GM21390 (cell line): Measurements from ENCODE around the gene SLC15A3.

Experiments used
- ATAC-seq: cut with Tn5 transposase; IDR thresholded peaks from one replicate; pipeline ENCODE4 v1.9.1; 2021; ENCODE audit not compliant: unreplicated experiment

SLC15A3 gene

GRCh38 chr11:60947700-60948099 is 4.3 kb downstream of the SLC15A3 start:
- no peak for ATAC-seq

DNA sequence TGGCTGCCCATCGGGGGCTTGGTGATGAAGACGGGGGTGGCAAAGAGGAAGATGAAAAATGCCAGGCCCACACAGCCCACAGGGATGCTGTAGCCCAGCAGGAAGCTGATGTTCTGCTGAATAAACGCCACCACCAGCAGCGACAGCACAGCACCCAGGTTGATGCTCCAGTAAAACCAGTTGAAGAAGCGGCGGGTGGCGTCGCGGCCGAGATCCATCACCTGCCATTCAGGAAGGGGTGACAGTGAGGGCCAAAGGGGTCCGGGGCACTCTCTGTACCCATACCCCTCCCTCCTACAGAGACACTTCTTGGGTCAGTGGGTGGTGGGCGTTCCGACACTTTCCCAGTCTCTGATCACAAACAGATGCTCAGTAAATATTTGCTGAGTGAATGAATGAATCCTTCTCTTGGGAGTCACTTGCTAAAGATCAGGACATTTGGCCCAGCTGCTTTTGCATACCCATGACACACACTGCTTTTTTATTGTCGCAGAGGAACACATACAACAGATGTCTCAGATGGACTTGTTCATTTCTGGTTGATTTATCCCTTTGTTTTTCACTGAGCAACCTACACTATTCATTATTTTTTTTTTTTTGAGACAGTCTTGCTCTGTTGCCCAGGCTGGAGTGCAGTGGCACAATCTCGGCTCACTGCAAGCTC is 5.2 kb downstream of the SLC15A3 start:
- ATAC-seq, result no peak

DNA sequence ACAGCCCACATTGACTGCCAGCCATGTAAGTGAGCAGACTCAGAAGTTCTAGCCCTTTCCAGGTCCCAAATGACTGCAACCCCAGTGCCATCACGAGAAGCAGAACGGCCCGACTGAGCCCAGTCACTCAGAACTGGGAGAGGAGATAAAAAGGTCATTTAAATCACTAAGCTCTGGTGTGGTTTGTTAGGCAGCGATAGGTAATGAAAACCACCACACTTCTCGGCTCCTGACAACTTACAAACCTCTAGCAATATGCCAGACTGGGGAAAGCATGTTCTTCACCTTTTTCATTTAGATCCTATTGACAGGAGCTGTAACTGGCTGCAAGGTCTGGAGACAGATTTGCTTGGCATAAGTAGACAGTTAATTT is 6.7 kb downstream of the SLC15A3 start:
- ATAC-seq, result no peak

DNA sequence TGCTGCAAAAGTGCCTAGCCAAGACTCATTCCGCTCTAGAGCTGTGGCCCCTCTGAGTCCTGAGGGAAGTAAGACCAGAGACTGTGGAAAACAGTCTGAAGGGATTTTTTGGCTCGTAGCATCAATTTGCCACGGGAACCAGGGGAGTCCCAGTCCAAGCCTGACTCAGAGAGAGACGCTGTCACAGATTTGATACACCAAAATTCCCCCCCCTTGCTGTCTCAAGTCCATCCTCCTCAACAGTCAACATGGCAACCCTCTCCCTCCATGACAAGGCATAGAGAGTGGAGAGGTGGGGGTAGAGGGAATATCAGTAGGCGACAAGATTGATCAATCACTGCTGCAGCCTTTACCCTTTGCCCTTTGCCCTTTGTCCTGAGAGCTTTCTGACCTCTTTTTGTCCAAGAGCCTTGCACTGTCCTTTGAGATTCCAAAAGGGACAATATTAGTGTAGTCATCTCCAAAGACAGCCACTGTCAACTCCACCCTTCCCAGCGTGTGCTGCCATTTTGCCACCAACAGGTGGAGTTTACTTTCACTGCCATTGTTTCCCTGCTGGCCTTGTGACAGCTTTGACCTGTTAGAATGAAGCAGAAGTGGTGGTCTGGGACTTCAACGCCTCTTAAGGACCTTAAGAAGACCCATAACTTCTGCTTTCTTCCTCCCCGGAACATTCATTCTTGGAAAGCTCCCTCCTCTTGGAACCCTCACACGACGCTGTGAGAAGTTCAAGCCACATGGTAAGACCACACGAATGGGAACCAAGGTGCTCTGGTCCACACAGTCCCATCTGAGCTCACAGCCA is 7.3 kb downstream of the SLC15A3 start:
- no peak for ATAC-seq

- no peak for ATAC-seq
Measured at GRCh38 chr11:60942970-60943565, 8.9 kb downstream of the SLC15A3 start.

GRCh38 chr11:60942219-60942618 is 9.8 kb downstream of the SLC15A3 start:
- no peak for ATAC-seq

DNA sequence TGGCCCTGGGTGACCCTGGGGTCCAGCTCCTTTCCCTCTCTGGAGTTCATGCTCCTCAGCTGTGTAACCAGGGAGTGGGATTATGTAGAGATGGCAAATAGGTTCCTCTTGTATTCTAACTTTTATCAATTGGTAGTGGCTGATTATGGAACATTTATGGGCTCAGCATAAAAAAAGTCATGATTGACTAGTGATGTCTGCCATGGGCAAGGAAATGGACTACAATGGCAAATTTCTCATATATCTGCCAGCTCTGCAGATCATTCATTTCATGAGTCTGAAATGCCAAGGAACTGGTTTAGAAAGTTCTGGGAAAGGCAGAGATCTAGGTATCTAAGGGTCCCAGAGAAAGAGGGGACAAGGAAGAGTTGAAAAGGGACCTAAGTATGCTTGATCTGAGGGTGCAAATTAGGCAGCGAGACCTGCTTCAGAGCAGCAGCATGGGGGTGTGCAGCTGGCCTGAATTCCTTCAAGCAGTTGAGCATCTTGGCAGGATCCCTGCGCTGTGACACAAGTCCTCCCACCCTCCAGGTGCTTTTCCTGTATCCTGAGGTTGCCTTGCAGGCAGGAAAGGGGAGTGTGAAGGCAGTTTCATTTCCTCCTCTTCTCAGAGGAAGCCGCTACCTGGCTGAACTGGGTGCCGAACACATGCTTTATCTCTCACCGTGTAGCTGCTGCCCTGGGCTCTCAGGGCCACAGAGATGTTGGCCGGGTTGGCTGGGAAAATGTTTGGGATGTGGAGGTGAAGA is 10.4 kb downstream of the SLC15A3 start:
- no peak for ATAC-seq

- ATAC-seq, result no peak
Measured at GRCh38 chr11:60939855-60940254, 12.1 kb downstream of the SLC15A3 start.

GRCh38 chr11:60939301-60939700 is 12.7 kb downstream of the SLC15A3 start:
- ATAC-seq, result no peak

- no peak for ATAC-seq
Measured at GRCh38 chr11:60938500-60938899, 13.5 kb downstream of the SLC15A3 start.

- ATAC-seq, result no peak
Measured at GRCh38 chr11:60937811-60938210, 14.2 kb downstream of the SLC15A3 start.

GRCh38 chr11:60937144-60937527 is 14.8 kb downstream of the SLC15A3 start:
- no peak for ATAC-seq

DNA sequence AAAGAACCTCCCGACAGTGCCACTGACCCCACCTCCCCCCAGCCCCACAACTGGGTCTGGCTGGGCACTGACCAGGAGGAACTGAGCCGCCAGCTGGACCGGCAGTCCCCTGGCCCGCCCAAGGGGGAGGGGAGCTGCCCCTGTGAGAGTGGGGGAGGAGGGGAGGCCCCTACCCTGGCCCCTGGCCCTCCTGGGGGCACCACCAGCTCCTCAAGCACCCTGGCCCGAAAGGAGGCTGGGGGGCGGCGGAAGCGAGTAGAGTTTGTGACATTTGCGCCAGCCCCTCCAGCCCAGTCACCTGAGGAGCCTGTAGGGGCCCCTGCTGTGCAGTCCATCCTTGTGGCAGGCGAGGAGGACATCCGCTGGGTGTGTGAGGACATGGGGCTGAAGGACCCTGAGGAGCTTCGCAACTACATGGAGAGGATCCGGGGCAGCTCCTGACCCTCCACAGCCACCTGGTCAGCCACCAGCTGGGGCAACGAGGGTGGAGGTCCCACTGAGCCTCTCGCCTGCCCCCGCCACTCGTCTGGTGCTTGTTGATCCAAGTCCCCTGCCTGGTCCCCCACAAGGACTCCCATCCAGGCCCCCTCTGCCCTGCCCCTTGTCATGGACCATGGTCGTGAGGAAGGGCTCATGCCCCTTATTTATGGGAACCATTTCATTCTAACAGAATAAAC is 15.4 kb downstream of the SLC15A3 start:
- ATAC-seq, result no peak

DNA sequence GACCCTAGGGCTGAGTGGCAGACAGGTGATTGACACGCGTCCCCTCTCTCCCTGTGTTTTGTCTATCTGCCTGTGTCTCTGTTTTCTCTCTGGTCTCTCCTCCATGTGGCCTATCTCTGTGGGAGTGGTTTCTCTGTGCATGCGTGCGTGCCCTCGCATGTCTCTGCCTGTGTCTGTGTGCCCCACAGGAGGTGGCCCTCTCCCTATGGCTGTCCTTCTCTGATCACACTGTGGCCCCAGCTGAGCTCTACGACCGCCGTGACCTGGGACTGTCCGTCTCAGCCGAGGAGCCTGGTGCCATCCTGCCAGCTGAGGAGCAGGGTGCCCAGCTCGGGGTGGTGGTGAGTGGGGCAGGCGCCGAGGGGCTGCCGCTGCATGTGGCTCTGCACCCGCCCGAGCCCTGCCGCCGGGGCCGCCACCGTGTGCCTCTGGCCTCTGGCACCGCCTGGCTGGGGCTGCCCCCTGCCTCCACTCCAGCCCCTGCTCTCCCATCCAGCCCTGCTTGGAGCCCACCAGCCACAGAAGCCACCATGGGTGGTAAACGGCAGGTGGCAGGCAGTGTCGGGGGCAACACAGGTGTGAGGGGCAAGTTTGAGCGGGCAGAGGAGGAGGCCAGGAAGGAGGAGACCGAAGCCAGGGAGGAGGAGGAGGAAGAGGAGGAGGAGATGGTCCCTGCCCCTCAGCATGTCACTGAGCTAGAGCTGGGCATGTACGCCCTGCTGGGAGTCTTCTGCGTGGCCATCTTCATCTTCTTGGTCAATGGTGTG is 16.1 kb downstream of the SLC15A3 start:
- no peak for ATAC-seq

GRCh38 chr11:60934790-60935605 is 17.0 kb downstream of the SLC15A3 start:
- no peak for ATAC-seq

GRCh38 chr11:60934124-60934789 is 17.7 kb downstream of the SLC15A3 start:
- ATAC-seq, result no peak

DNA sequence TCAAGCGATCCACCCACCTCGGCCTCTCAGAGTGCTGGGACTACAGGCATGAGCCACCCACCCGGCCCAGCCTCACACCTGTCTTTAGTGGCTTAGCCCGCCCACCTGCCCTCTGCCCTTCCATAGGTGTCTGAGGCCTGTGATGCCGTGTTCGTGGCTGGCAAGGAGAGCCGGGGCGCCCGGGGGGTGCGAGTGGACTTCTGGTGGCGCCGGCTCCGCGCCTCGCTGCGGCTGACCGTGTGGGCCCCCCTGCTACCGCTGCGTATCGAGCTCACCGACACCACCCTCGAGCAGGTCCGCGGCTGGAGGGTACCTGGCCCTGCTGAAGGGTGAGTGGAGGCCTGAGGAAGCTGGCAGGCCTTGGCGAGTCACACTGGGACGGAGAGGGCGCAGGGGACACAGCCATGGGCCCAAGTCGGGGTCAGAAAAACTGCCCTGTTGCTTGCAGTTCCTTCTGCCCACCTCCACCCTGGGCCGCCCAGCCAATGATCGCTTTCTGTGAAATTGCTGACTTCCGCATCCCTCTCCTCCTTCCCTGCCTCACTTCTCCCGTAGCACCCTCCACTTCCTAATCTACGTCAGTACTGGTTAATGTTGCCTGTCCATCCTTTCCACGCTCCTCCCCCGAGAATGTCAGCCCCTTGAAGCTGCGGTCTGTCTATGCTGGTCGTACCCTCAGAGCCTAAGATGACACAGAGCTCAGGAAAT is 18.4 kb downstream of the SLC15A3 start:
- no peak for ATAC-seq
